GM23338 (cell line): ENCODE data around the gene FANK1. TPM values are rescaled to one million over a fixed set of nuclear protein-coding genes. Genes with fewer than 3 reads are reported as not detected.

Experiments used
- ATAC-seq: fragments of 200-7000 bp; cut with Tn5 transposase; 3 replicates; pipeline ENCODE4 v1.9.1; 2020
- DNase-seq: peaks from one replicate; pipeline ENCODE4 v3.0.0-alpha.2; 2015; ENCODE audit warnings: low spot score
- H2AFZ ChIP-seq: fragments of 200-600 bp; sonication (generic); 2 replicates; pipeline ENCODE4 v1.8.0; 2016; ENCODE audit warnings: antibody characterized with exemption, mild to moderate bottlenecking, moderate library complexity
- H3F3A ChIP-seq: fragments of 200-600 bp; sonication (generic); replicated peaks from 2 replicates; pipeline ENCODE4 v1.8.0; 2017; ENCODE audit warnings: antibody characterized with exemption, mixed run types, low read depth
- H3K27ac ChIP-seq: fragments of 200-600 bp; sonication (generic); 2 replicates; pipeline ENCODE4 v1.6.1; 2016; ENCODE audit warnings: low read depth
- H3K27me3 ChIP-seq: fragments of 200-600 bp; sonication (generic); 2 replicates; pipeline ENCODE4 v1.8.0; 2016; ENCODE audit warnings: mild to moderate bottlenecking, mixed run types, moderate library complexity; ENCODE audit not compliant: insufficient read depth
- H3K36me3 ChIP-seq: fragments of 200-600 bp; sonication (generic); 2 replicates; pipeline ENCODE4 v1.8.0; 2016; ENCODE audit warnings: mild to moderate bottlenecking; ENCODE audit not compliant: insufficient read depth
- H3K4me1 ChIP-seq: fragments of 200-600 bp; sonication (generic); 2 replicates; pipeline ENCODE4 v1.8.0; 2016; ENCODE audit warnings: mild to moderate bottlenecking, moderate library complexity; ENCODE audit not compliant: insufficient read depth
- H3K4me2 ChIP-seq: fragments of 200-600 bp; sonication (generic); 2 replicates; pipeline ENCODE4 v1.7.1; 2017; ENCODE audit warnings: mixed run types
- H3K4me3 ChIP-seq: fragments of 200-600 bp; sonication (generic); 2 replicates; pipeline ENCODE4 v1.6.1; 2016; ENCODE audit warnings: mixed run types
- H3K79me2 ChIP-seq: fragments of 200-600 bp; sonication (generic); replicated peaks from 2 replicates; pipeline ENCODE4 v1.8.0; 2017; ENCODE audit warnings: mild to moderate bottlenecking; ENCODE audit not compliant: insufficient read depth
- H3K9me2 ChIP-seq: fragments of 200-600 bp; sonication (generic); 2 replicates; pipeline ENCODE4 v1.8.0; 2017; ENCODE audit not compliant: insufficient read depth
- H4K20me1 ChIP-seq: fragments of 200-600 bp; sonication (generic); replicated peaks from 2 replicates; pipeline ENCODE4 v1.8.0; 2017; ENCODE audit warnings: mild to moderate bottlenecking; ENCODE audit not compliant: insufficient read depth
- H3K27ac Mint-ChIP-seq: 2 replicates; pipeline ENCODE4 v1.8.0; 2020; ENCODE audit warnings: inconsistent platforms, mild to moderate bottlenecking, moderate library complexity, mixed read lengths
- H3K27me3 Mint-ChIP-seq: 3 replicates; pipeline ENCODE4 v1.8.0; 2022; ENCODE audit warnings: low read depth, mild to moderate bottlenecking, moderate library complexity, mixed read lengths, inconsistent platforms; ENCODE audit not compliant: insufficient read depth, poor library complexity
- H3K36me3 Mint-ChIP-seq: 3 replicates; pipeline ENCODE4 v1.8.0; 2021; ENCODE audit warnings: low read depth, mild to moderate bottlenecking, inconsistent platforms, moderate library complexity, mixed read lengths
- H3K4me1 Mint-ChIP-seq: 3 replicates; pipeline ENCODE4 v1.8.0; 2020; ENCODE audit warnings: mild to moderate bottlenecking, inconsistent platforms, mixed read lengths
- H3K4me3 Mint-ChIP-seq: 3 replicates; pipeline ENCODE4 v1.8.0; 2021; ENCODE audit warnings: moderate library complexity, mild to moderate bottlenecking, inconsistent platforms, mixed read lengths
- H3K9me3 Mint-ChIP-seq: 3 replicates; pipeline ENCODE4 v1.8.0; 2020; ENCODE audit warnings: moderate library complexity, mild to moderate bottlenecking, inconsistent platforms, mixed read lengths
- CREB1 ChIP-seq: fragments of 250-450 bp; sonication (Bioruptor Pico); IDR thresholded peaks from 2 replicates; pipeline ENCODE4 v1.5.0; 2020; ENCODE audit warnings: low read depth, mild to moderate bottlenecking, moderate library complexity
- EZH2 ChIP-seq: fragments of 200-600 bp; sonication (generic); IDR thresholded peaks from one replicate; pipeline ENCODE4 v1.8.0; 2017; ENCODE audit warnings: antibody characterized with exemption, mild to moderate bottlenecking, low read depth; ENCODE audit not compliant: unreplicated experiment
- EZH2phosphoT487 ChIP-seq: fragments of 200-600 bp; sonication (generic); IDR thresholded peaks from one replicate; pipeline ENCODE4 v1.8.1; 2018; ENCODE audit warnings: antibody characterized with exemption; ENCODE audit not compliant: unreplicated experiment
- JUNB ChIP-seq: IDR thresholded peaks from one replicate; pipeline ENCODE4 v1.6.1; 2016; ENCODE audit warnings: antibody characterized with exemption; ENCODE audit not compliant: unreplicated experiment
- NANOG ChIP-seq: IDR thresholded peaks from 2 replicates; pipeline ENCODE4 v1.6.1; 2016; ENCODE audit warnings: antibody characterized with exemption, borderline replicate concordance
- POLR2AphosphoS5 ChIP-seq: IDR thresholded peaks from 2 replicates; pipeline ENCODE4 v1.6.1; 2016; ENCODE audit warnings: antibody characterized with exemption, low read depth
- STAT1 ChIP-seq: IDR thresholded peaks from one replicate; pipeline ENCODE4 v1.6.1; 2016; ENCODE audit warnings: antibody characterized with exemption; ENCODE audit not compliant: unreplicated experiment
- ZNF114 ChIP-seq: fragments of 250-450 bp; sonication (Bioruptor Pico); IDR thresholded peaks from 2 replicates; pipeline ENCODE4 v1.5.0; 2020; ENCODE audit warnings: mild to moderate bottlenecking, moderate library complexity
- ZNF331 ChIP-seq: fragments of 250-450 bp; sonication (Bioruptor Pico); IDR thresholded peaks from 2 replicates; pipeline ENCODE4 v1.5.0; 2020; ENCODE audit warnings: low read depth, mild to moderate bottlenecking, moderate library complexity
- ZNF462 ChIP-seq: fragments of 250-450 bp; sonication (Bioruptor Pico); IDR thresholded peaks from 2 replicates; pipeline ENCODE4 v1.5.0; 2020; ENCODE audit warnings: mild to moderate bottlenecking, moderate library complexity
- polyA plus RNA-seq: library from polyadenylated mRNA; unstranded; fragments of >200 nt; fragmentation: Nextera tagmentation; extraction: Ambion mirVana; gene quantifications from 2 replicates; pipeline ENCODE4 v1.2.1, GENCODE V29; 2016
- total RNA-seq: library from RNA; depleted of rRNA; stranded (reverse); fragments of >200 nt; shearing (Covaris generic); gene quantifications from 2 replicates; pipeline ENCODE4 v1.2.3, GENCODE V29; 2014
- TF ChIP-seq, protein P1 (sequence below): IDR thresholded peaks from one replicate; pipeline ENCODE4 v1.6.1; 2018; ENCODE audit warnings: antibody characterized with exemption; ENCODE audit not compliant: unreplicated experiment
- TF ChIP-seq, protein P2 (sequence below), 2 experiments: fragments of 200-600 bp in 1 of 2; sonication (generic) in 1 of 2; conservative IDR thresholded peaks; 2 replicates each; pipeline versions ENCODE4 v1.5.1 to v1.6.1; 2016 to 2017; ENCODE audit warnings: antibody characterized with exemption in 2 of 2, low read depth in 2 of 2, mild to moderate bottlenecking in 2 of 2, moderate library complexity in 1 of 2
- TF ChIP-seq, protein P3 (sequence below): IDR thresholded peaks from 2 replicates; pipeline ENCODE4 v1.6.1; 2016; ENCODE audit warnings: antibody characterized with exemption

FANK1 gene
- total and polyA plus RNA-seq, 2 experiments from 2014 or later: 0.37 to 0.69 TPM

DNA sequence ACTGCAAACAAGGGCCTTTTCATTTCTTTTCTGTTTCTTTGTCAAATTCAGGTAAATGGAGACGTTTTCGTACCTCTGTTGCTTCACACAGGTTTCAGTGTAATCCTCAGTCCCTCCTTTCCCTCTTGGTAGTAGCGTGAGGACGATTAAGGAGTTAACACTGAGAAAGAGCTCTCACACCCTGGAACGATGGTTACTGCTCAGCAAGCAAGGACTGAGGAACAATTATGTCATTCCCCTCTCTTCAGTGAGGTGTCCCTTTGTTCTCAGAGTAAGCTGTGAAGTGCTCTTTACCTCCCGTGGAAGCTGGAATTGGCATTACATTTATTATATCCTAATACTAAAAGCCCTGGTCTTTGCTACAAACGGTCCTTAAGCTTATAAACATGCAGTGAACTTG, 95.9 kb downstream of the FANK1 start (continued):
- TF ChIP-seq, protein P1, sequence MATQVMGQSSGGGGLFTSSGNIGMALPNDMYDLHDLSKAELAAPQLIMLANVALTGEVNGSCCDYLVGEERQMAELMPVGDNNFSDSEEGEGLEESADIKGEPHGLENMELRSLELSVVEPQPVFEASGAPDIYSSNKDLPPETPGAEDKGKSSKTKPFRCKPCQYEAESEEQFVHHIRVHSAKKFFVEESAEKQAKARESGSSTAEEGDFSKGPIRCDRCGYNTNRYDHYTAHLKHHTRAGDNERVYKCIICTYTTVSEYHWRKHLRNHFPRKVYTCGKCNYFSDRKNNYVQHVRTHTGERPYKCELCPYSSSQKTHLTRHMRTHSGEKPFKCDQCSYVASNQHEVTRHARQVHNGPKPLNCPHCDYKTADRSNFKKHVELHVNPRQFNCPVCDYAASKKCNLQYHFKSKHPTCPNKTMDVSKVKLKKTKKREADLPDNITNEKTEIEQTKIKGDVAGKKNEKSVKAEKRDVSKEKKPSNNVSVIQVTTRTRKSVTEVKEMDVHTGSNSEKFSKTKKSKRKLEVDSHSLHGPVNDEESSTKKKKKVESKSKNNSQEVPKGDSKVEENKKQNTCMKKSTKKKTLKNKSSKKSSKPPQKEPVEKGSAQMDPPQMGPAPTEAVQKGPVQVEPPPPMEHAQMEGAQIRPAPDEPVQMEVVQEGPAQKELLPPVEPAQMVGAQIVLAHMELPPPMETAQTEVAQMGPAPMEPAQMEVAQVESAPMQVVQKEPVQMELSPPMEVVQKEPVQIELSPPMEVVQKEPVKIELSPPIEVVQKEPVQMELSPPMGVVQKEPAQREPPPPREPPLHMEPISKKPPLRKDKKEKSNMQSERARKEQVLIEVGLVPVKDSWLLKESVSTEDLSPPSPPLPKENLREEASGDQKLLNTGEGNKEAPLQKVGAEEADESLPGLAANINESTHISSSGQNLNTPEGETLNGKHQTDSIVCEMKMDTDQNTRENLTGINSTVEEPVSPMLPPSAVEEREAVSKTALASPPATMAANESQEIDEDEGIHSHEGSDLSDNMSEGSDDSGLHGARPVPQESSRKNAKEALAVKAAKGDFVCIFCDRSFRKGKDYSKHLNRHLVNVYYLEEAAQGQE: no peak

DNA sequence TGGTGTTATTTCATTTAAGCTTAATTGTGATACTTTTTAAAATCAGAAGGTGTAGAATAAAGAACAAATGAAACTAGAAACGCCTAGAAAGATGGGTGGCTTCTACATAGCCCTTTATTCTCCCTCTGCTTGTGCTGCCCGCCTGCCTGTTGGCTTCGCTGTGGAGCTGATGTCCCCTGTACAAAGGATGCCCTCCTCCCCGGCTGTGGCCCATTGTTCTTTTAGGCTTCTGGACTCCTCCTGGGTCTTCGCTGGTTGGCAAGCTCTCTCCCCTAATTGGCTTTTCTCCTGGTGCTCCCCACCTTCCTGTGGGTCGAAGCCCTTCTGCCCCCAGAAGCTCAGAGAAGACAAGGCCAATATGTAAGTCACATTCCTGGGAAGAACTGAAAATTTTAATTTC, 98.2 kb downstream of the FANK1 start:
- no peaks in the 10 kb centered on the region for H4K20me1 ChIP-seq
- peaks cover 4% of the 10 kb centered on the region; the same call in 1 of the 2 replicates for H3K4me1 ChIP-seq
- ATAC-seq (no peak), DNase-seq (no peak)
- H3K36me3 ChIP-seq: no peaks in the 10 kb centered on the region
- H3K9me3 Mint-ChIP-seq: peaks cover 12% of the 10 kb centered on the region; the same call in 2 of the 3 replicates
- no peak overlapping the region for H3K27ac ChIP-seq
- H3K79me2 ChIP-seq: no peaks in the 10 kb centered on the region
- no peaks in the 10 kb centered on the region for H3F3A ChIP-seq
- no peak overlapping the region for H3K4me3 ChIP-seq
- H3K27me3 ChIP-seq: no peaks in the 10 kb centered on the region
- no peaks in the 10 kb centered on the region for H3K9me2 ChIP-seq
- H3K4me3 Mint-ChIP-seq: no peak overlapping the region
- no peak overlapping the region for H3K4me2 ChIP-seq
- H3K4me1 Mint-ChIP-seq: peaks cover 4% of the 10 kb centered on the region; the same call in 2 of the 3 replicates
- no peak overlapping the region for H3K27ac Mint-ChIP-seq
- no peaks in the 10 kb centered on the region for H3K27me3 Mint-ChIP-seq
- peaks cover 2% of the 10 kb centered on the region; the same call in 1 of the 3 replicates for H3K36me3 Mint-ChIP-seq
- H2AFZ ChIP-seq: no peak overlapping the region
- TF ChIP-seq JUNB (no peak), EZH2phosphoT487 (no peak), CREB1 (CRISPR knock-in tag) (no peak), ZNF462 (CRISPR knock-in tag) (no peak), POLR2AphosphoS5 (no peak), STAT1 (no peak), NANOG (no peak), EZH2 (no peak), ZNF114 (CRISPR knock-in tag) (no peak), ZNF331 (no peak)
- TF ChIP-seq, protein P2, sequence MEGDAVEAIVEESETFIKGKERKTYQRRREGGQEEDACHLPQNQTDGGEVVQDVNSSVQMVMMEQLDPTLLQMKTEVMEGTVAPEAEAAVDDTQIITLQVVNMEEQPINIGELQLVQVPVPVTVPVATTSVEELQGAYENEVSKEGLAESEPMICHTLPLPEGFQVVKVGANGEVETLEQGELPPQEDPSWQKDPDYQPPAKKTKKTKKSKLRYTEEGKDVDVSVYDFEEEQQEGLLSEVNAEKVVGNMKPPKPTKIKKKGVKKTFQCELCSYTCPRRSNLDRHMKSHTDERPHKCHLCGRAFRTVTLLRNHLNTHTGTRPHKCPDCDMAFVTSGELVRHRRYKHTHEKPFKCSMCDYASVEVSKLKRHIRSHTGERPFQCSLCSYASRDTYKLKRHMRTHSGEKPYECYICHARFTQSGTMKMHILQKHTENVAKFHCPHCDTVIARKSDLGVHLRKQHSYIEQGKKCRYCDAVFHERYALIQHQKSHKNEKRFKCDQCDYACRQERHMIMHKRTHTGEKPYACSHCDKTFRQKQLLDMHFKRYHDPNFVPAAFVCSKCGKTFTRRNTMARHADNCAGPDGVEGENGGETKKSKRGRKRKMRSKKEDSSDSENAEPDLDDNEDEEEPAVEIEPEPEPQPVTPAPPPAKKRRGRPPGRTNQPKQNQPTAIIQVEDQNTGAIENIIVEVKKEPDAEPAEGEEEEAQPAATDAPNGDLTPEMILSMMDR (conservative IDR thresholded peaks at IDR 0.05; ENCODE audit: low read depth in 2 of 2): no peak
- TF ChIP-seq, protein P3, sequence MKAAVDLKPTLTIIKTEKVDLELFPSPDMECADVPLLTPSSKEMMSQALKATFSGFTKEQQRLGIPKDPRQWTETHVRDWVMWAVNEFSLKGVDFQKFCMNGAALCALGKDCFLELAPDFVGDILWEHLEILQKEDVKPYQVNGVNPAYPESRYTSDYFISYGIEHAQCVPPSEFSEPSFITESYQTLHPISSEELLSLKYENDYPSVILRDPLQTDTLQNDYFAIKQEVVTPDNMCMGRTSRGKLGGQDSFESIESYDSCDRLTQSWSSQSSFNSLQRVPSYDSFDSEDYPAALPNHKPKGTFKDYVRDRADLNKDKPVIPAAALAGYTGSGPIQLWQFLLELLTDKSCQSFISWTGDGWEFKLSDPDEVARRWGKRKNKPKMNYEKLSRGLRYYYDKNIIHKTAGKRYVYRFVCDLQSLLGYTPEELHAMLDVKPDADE: no peak
